Ishikawa (cell line): Measurements from ENCODE around the gene GFOD2.

Experiments used
- EP300 ChIP-seq: IDR thresholded peaks from 2 replicates; pipeline ENCODE4 v1.6.1; 2012; ENCODE audit warnings: borderline replicate concordance
- ZBTB7A ChIP-seq: IDR thresholded peaks from 2 replicates; pipeline ENCODE4 v1.6.1; 2012; ENCODE audit warnings: low read depth

GRCh38 chr16:67645397-67646121, 73.6 kb downstream of the GFOD2 start:
- TF ChIP-seq ZBTB7A (no peak), EP300 (no peak)
